GM19035 (cell line): ENCODE data around the gene ARHGEF11.

Experiments used
- ATAC-seq: cut with Tn5 transposase; IDR thresholded peaks from one replicate; pipeline ENCODE4 v1.9.1; 2021; ENCODE audit not compliant: unreplicated experiment

The ARHGEF11 gene

GRCh38 chr1:157004327-157004726, 41.2 kb downstream of the ARHGEF11 start:
- no peak for ATAC-seq

- ATAC-seq: no peak
These were observed 44.2 kb downstream of the ARHGEF11 start for GRCh38 chr1:157001304-157001703.

- ATAC-seq: no peak
These were observed 44.9 kb downstream of the ARHGEF11 start for GRCh38 chr1:157000686-157001085.

- ATAC-seq: no peak
These were observed 45.8 kb downstream of the ARHGEF11 start for GRCh38 chr1:156999596-157000320.

- ATAC-seq: no peak
These were observed 46.6 kb downstream of the ARHGEF11 start for GRCh38 chr1:156998840-156999500.

GRCh38 chr1:156998301-156998700, 47.2 kb downstream of the ARHGEF11 start:
- no peak for ATAC-seq

GRCh38 chr1:156995412-156995811, 50.1 kb downstream of the ARHGEF11 start:
- ATAC-seq: no peak

GRCh38 chr1:156994277-156994676, 51.3 kb downstream of the ARHGEF11 start:
- ATAC-seq: no peak

- ATAC-seq: no peak
These were observed 52.0 kb downstream of the ARHGEF11 start for GRCh38 chr1:156993426-156994147.

- no peak for ATAC-seq
These were observed 53.3 kb downstream of the ARHGEF11 start for GRCh38 chr1:156992215-156992614.

- no peak for ATAC-seq
These were observed 57.8 kb downstream of the ARHGEF11 start for GRCh38 chr1:156987715-156988114.

- no peak for ATAC-seq
These were observed 65.0 kb downstream of the ARHGEF11 start for GRCh38 chr1:156980551-156980950.

GRCh38 chr1:156975084-156975483, 70.5 kb downstream of the ARHGEF11 start:
- no peak for ATAC-seq

GRCh38 chr1:156973417-156973816, 72.1 kb downstream of the ARHGEF11 start:
- ATAC-seq: no peak

- ATAC-seq: no peak
These were observed 75.5 kb downstream of the ARHGEF11 start for GRCh38 chr1:156970017-156970416.

GRCh38 chr1:156969496-156969895, 76.0 kb downstream of the ARHGEF11 start:
- ATAC-seq: no peak

GRCh38 chr1:156964441-156964840, 81.1 kb downstream of the ARHGEF11 start:
- no peak for ATAC-seq

- no peak for ATAC-seq
These were observed 81.9 kb downstream of the ARHGEF11 start for GRCh38 chr1:156963621-156964020.

GRCh38 chr1:156961709-156962108, 83.8 kb downstream of the ARHGEF11 start:
- no peak for ATAC-seq

- no peak for ATAC-seq
These were observed 85.6 kb downstream of the ARHGEF11 start for GRCh38 chr1:156959925-156960324.

GRCh38 chr1:156959414-156959813, 86.1 kb downstream of the ARHGEF11 start:
- no peak for ATAC-seq

- no peak for ATAC-seq
These were observed 87.3 kb downstream of the ARHGEF11 start for GRCh38 chr1:156958247-156958714.
